NCI-H345 treated with DMSO at 0.1 percent for 48 hours (cell line): Measurements from ENCODE around the gene TPSB2.
"Not testable (repeated sequence)": the region's sequence is repeated elsewhere in the genome, so short reads cannot be mapped to it uniquely, and the experiment has no call there.

ENCODE experiments used
- DNase-seq: peaks from one replicate; lab custom pipeline; 2025; ENCODE audit not compliant: unreplicated experiment; lab: John Stamatoyannopoulos, UW

TPSB2 gene

DNA sequence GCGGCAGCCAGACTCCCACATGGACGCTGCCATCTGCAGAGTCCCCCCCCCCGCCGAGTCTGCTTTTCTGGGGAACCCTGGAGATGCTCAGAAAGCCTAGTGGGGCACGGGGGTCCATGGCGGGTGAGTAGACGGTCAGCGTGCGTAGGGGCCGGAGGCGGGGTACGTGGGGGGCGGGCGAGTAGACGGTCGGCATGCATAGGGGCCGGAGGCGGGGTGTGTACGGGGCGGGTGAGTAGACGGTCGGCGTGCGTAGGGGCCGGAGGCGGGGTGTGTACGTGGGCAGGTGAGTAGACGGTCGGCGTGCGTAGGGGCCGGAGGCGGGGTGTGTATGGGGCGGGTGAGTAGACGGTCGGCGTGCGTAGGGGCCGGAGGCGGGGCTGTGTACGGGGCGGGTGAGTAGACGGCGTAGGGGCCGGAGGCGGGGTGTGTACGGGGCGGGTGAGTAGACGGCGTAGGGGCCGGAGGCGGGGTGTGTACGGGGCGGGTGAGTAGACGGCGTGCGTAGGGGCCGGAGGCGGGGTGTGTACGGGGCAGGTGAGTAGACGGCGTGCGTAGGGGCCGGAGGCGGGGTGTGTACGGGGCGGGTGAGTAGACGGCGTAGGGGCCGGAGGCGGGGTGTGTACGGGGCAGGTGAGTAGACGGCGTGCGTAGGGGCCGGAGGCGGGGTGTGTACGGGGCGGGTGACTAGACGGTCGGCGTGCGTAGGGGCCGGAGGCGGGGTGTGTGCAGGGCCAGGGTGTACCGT, 44.4 kb downstream of the TPSB2 start:
- not testable (repeated sequence) for DNase-seq

DNA sequence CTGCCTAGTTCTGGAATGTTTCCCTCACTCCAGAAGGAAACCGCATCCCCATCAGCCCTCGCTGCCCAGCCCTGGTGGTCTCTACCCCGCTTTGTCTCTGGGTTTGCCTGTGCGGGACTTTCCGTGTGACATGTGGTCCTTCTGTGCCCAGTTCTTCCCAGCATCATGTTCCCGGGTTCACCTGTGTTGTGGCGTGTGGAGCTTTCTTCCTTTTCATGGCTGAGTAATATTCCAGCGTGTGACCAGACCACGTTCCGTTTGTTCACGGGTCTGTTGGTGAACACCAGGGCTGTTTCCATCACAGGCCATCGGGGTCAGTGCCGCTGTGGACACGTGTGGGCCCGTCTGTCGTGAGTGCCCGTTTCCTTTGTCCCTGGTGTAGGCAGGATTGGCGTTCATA, 45.0 kb downstream of the TPSB2 start:
- DNase-seq = no peak

GRCh38 chr16:1184156-1184868, 45.7 kb downstream of the TPSB2 start:
- no peak for DNase-seq

DNA sequence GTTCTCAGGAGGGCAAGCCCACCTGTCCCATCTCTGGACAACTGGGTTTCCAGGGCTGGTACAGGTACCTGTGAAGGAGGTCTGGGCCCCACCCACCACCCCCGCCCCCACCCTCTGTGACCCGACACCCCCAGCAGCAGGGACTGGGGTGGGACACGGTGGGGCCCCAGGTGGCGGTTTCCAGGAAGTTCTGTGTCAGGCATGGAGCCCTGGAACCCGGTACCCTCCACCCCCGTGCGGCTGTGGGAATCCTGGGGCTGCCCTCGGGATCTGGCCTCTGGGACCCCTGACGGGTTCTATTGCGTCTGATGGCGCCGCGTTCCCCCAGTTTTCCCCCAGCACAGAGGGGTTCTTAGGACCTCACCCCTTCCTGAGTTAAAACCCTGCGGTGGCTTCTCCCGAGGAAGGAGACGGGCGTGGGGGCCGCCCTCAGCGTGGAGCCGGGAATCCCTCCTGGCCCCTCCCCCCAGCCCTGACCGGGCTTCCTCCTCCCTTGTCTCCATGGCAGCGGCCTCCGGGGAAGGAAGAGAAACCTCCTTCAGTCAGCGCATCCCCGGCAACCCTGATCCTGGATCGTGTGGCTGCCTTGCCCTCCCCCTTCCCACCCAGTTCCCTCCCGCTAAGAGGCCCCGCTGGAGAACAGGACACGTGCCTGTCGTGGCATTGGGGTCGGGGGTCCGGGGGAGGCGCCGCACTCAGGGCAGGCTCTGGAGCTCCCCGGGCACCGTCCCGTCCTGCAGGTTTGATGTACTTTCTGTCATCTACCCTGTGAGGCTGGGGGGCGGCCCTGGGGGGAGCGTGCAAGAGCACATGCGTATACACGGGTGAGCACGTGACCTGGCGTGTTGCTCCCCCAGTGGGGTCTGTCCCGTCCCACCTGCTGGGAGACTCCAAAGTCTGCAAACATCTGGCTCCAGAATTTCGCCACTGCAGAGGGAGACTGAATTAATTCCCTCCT, 46.8 kb downstream of the TPSB2 start:
- no peak for DNase-seq

- no peak for DNase-seq
Measured at GRCh38 chr16:1182316-1182671, 47.7 kb downstream of the TPSB2 start.

DNA sequence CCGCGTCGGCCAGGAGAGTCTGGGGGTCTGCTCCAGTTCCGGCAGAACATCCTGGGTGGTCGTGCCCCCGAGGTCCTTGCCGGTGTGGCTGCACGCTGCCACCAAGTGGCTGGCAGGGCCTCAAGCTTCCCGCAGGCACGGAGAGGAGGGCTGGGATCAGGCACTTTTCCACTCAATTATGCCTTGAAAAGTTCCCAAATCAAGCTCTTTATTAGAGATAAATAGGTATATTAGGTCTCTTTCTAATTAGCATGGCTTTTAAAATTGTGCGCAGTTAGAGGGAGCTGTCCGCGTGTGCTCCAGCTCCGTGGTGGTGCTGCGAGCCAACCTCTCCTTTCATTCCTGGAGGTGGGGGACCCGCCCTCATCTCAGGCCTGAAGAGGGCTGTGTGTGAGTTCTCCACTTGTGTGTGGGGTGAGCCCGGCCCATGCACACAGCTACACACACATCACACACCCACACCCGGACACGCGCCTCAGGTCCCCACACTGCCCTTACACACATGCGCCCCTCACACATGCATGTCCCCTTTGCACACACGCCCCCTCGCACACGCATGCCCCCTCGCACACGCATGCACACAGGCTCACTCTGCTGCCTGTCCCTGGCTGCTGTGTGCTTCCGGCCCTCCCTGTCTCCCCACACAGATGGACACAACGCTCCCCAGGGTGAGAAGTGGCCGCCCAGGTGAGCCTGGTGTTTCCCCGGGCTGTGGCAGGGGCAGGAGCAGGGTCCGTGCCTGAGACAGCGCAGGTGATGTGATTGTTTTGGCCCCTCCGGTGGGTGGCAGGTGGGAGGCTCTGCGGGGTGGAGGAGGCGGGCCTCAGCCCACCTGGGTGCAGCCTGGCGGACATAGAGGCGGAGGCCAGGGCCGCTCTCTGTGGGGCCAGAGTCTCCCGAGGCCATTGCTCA, 48.3 kb downstream of the TPSB2 start:
- no peak for DNase-seq

DNA sequence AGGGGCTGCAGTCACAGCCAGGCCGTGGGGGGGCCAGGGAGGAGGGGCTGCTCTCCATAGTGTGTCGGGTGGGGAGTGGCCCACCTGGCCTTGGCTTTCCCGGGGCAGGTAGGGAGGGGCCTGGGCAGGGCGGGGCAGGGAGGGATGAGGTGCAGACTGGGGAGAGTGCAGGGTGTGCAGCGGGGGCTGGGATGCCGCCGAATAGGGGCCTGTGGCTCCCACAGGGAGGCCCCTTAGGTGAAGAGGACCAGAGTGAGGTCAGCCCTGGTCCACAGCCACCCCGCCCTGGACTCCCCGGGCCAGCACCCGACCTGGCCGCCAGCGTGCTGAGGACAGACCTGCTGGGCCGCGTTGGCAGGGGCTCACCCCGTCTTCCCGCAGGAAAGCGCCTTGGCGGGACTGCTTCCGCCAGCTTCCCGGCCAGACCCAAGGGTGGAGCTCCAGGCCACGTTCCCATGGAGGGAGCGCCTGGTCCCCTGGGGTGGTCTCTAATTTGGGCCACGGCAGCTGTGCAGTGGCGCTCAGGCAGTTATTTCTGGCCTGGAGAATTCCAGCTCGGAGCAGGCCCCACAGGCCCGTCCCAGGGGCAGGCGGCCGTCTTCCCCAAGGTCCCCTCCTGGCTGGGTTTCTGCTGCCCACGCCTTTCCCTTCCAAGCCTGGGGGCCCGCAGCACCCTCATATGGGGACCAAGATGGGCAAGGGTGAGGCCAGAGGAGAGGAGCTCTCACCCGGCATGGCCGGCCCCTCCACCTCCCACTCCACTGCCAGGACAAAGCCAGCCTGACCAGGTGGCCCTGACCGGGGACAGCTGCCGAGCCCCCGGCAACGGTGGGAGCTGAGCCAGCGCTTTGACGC, 49.2 kb downstream of the TPSB2 start:
- DNase-seq = no peak
